HEK293T (cell line): ENCODE data around the gene JPH2.

Experiments
- ARNT ChIP-seq: fragments of 450-650 bp; IDR thresholded peaks from 2 replicates; pipeline ENCODE4 v1.6.1; 2017; ENCODE audit warnings: mild to moderate bottlenecking
- ELF4 ChIP-seq: fragments of 450-650 bp; IDR thresholded peaks from 2 replicates; pipeline ENCODE4 v1.6.1; 2017; ENCODE audit warnings: antibody characterized with exemption
- FOXA1 ChIP-seq: fragments of 450-650 bp; IDR thresholded peaks from 2 replicates; pipeline ENCODE4 v1.6.1; 2016; ENCODE audit warnings: mild to moderate bottlenecking
- FOXK2 ChIP-seq: fragments of 450-650 bp; IDR thresholded peaks from 2 replicates; pipeline ENCODE4 v1.6.1; 2016; ENCODE audit warnings: mild to moderate bottlenecking
- FOXM1 ChIP-seq: fragments of 450-650 bp; IDR thresholded peaks from 2 replicates; pipeline ENCODE4 v1.6.1; 2017; ENCODE audit warnings: mild to moderate bottlenecking, borderline replicate concordance
- HDGF ChIP-seq: fragments of 450-650 bp; IDR thresholded peaks from 2 replicates; pipeline ENCODE4 v1.6.1; 2017; ENCODE audit warnings: antibody characterized with exemption, borderline replicate concordance
- NFRKB ChIP-seq: fragments of 450-650 bp; IDR thresholded peaks from 2 replicates; pipeline ENCODE4 v1.6.1; 2016; ENCODE audit warnings: mild to moderate bottlenecking, moderate library complexity
- SP1 ChIP-seq: fragments of 450-650 bp; IDR thresholded peaks from 2 replicates; pipeline ENCODE4 v1.6.1; 2017
- SUZ12 ChIP-seq: fragments of 450-650 bp; IDR thresholded peaks from 2 replicates; pipeline ENCODE4 v1.6.1; 2016; ENCODE audit warnings: mild to moderate bottlenecking
- TARDBP ChIP-seq: fragments of 450-650 bp; IDR thresholded peaks from 2 replicates; pipeline ENCODE4 v1.6.1; 2016

- TF ChIP-seq FOXA1 = no peak
- no peak for TF ChIP-seq SUZ12
- no peak for TF ChIP-seq TARDBP
- no peak for TF ChIP-seq ELF4
- no peak for TF ChIP-seq SP1
- TF ChIP-seq FOXM1 = 0 out of 2 replicates have a peak, but pooled peaks have one; percentile 10
- TF ChIP-seq ARNT = no peak
- TF ChIP-seq HDGF = no peak
- TF ChIP-seq NFRKB = no peak
- TF ChIP-seq FOXK2 = 0 out of 2 replicates have a peak, but pooled peaks have one; percentile 72
Observed at GRCh38 chr20:44210406-44211176, 23.6 kb upstream of the JPH2 start, which contains the start of gene OSER1.
